ENCODE results near the gene S100A2.

GRCh38 chr1:153578490-153578889 is 12.8 kb upstream of the S100A2 start:
- TF ChIP-seq CTCF (conservative IDR thresholded peaks at IDR 0.05; ENCODE audit: low read length): no peak
- TF ChIP-seq EZH2phosphoT487 (IDR thresholded peaks at IDR 0.05; ENCODE audit: borderline replicate concordance): no peak
